ENCODE results near the gene IP6K2.
"Not testable (repeated sequence)": the region's sequence is repeated elsewhere in the genome, so short reads cannot be mapped to it uniquely, and the experiment has no call there.

The IP6K2 gene

DNA sequence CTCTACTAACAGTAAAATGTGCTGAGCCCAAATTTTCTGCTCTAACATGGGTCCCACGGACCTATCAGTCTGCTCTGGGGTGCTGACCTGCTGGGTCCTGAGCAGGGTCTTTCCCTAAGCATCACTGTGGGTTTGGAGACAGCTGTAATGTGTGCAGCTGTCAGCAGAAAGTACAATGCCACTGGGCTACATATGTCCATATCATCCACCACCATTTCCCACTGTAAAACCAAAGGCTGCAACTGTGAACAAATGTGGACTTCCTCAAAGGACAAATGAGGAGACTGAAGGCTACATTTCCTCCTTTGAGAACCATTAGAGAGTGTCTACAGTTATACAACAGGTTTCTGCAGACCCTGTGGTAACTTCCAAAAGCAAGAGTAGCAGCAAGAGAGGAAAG is 33.8 kb upstream of the IP6K2 start:
- H3K4me3 ChIP-seq (ENCODE audit: low read depth, low read length) = no peak overlapping the region
- TF ChIP-seq CTCF (IDR thresholded peaks at IDR 0.05; ENCODE audit: low read depth, low read length) = no peak
- DNase-seq (ENCODE audit: low read depth, low spot score) = no peak
- in situ Hi-C loops (cut with HindIII; ENCODE audit: low sequenced_read_pairs) = no loop called here

DNA sequence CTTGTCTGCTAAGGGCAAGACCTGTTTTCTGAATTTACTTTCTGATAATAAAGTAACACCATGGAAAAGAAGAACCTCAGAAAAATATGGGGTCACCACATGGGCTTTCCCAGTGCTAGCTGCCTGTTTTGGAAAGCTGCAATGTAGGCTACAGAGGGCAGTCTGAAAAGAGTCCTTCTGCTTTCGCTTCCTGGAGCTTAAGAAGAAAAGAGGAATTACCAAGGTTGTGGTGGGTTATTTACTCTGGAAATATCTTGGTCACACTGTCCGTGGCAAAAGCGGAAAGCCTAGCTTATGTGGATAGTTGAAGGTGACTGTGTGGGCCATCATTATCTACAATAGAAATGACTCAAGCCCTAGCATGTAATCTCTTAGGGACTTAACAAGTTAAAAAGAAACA is 31.7 kb upstream of the IP6K2 start:
- no peak for DNase-seq (ENCODE audit: low read depth, low spot score)
- H3K4me3 ChIP-seq (ENCODE audit: low read depth, low read length) = no peak overlapping the region
- no peak for TF ChIP-seq CTCF (IDR thresholded peaks at IDR 0.05; ENCODE audit: low read depth, low read length)
- in situ Hi-C loops (cut with HindIII; ENCODE audit: low sequenced_read_pairs) = no loop called here

GRCh38 chr3:48747706-48748105 is 30.7 kb upstream of the IP6K2 start:
- no peak for DNase-seq (ENCODE audit: low read depth, low spot score)
- H3K4me3 ChIP-seq (ENCODE audit: low read depth, low read length) = no peak overlapping the region
- no peak for TF ChIP-seq CTCF (IDR thresholded peaks at IDR 0.05; ENCODE audit: low read depth, low read length)
- in situ Hi-C loops (cut with HindIII; ENCODE audit: low sequenced_read_pairs) = no loop called here

GRCh38 chr3:48747015-48747615 is 30.1 kb upstream of the IP6K2 start:
- no peak for TF ChIP-seq CTCF (IDR thresholded peaks at IDR 0.05; ENCODE audit: low read depth, low read length)
- in situ Hi-C loops (cut with HindIII; ENCODE audit: low sequenced_read_pairs) = no loop called here
- no peak overlapping the region for H3K4me3 ChIP-seq (ENCODE audit: low read depth, low read length)
- DNase-seq (ENCODE audit: low read depth, low spot score) = no peak

DNA sequence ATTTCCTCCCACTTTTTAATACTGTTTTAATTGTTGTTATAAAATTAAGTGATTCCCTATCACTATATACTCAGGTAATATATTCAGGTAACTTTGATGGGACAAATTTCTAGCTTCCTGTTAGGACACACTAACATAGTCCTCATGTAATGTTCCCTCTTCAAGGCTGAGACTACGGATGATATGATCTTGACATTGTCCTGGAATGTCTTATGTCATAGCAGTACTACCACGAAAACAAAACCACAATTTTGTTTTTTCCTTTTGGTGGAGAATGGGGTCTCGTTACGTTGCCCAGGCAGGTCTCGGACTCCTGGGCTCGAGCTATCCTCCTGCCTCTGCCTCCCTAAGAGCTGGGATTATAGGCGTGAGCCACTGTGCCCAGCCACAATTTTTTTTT is 26.8 kb upstream of the IP6K2 start:
- in situ Hi-C loops (cut with HindIII; ENCODE audit: low sequenced_read_pairs) = no loop called here
- no peak for DNase-seq (ENCODE audit: low read depth, low spot score)
- no peak overlapping the region for H3K4me3 ChIP-seq (ENCODE audit: low read depth, low read length)
- TF ChIP-seq CTCF (IDR thresholded peaks at IDR 0.05; ENCODE audit: low read depth, low read length) = no peak

- in situ Hi-C loops (cut with HindIII; ENCODE audit: low sequenced_read_pairs); DNase-seq (ENCODE audit: low read depth, low spot score); H3K4me3 ChIP-seq (ENCODE audit: low read depth, low read length): not testable (repeated sequence)
Observed at GRCh38 chr3:48741226-48741625, 24.2 kb upstream of the IP6K2 start.

GRCh38 chr3:48739955-48740823 is 23.2 kb upstream of the IP6K2 start:
- in situ Hi-C loops (cut with HindIII; ENCODE audit: low sequenced_read_pairs) = no loop called here
- peak; percentile 63 for DNase-seq (ENCODE audit: low read depth, low spot score)
- H3K4me3 ChIP-seq (ENCODE audit: low read depth, low read length) = no peak overlapping the region
- TF ChIP-seq CTCF (IDR thresholded peaks at IDR 0.05; ENCODE audit: low read depth, low read length) = peak; percentile 93
